SIG-M5 treated with dmso at 0.1 percent for 504 hours (cell line): Measurements from ENCODE around the gene PRKAR1B.

Source experiments
- DNase-seq: peaks from one replicate; lab custom pipeline; 2025; ENCODE audit not compliant: unreplicated experiment; lab: John Stamatoyannopoulos, UW

Gene PRKAR1B

DNA sequence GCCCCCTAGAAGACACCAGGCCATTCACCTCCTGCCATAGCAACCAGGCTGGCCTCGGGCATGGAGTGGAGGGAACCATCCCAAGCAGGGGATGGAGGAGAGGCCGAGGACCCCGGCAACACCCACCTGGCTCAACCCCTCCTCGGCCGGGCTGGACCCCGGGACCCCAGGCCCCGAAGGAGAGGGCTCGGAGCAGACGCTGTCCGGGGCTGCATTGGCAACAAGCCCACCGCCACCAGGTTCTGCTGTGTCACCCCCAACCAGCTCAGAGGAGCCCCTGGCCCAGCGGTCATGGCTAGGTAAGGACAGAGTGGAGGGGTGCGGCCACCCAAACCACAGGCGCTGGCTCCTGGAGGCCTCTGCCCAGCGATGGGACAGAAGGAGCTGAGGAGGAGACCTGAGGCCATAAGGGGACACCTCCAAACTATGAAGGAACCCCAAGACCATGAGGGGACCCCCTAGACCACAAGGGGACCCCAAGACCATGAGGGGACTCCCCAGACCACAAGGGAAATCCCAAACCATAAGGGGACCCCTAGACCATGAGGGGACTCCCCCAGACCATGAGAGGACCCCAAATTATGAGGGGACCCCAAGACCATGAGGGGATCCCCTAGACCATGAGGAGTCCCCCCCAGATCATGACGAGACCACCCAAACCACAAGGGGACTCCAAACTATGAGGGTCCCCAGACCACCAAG is 132.7 kb downstream of the PRKAR1B start:
- no peak for DNase-seq

DNA sequence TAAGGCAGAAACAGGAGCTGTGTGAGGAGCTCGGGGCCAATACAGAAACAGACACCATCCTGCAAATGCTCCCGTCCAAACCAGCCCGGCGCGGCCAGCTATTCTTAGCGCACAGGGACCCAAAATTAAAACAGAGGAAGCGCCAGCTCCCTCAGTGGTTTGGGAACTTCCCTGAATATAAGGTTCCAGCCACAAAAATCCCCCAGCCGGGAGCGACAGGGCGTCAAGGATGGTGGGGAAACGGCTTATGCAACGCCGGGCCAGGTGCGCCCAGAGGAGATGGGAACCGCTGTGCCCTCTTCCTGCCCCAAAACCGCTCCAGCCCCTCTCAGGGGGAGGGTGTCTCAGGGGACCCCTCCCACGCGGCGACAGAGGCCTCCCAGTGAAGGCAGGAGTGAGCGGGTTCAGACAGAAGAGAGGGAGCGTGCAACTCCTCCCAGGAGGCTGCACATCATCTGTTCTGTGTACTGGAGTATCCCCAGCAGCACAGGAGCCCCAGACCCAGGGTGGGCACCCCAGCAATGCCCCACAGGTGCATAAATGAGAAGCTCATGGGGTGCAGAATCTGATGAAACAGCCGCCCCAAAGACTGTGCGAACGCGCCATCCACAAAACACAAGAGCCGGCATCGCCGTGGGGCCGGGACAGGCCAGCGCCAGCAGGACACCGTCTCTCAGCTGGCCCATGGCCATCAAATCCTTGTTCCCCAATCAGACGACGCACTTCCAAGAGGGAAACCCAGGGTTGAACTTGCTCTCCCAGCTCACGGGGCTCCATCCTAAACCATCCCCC is 133.6 kb downstream of the PRKAR1B start:
- peak; percentile 56 for DNase-seq

DNA sequence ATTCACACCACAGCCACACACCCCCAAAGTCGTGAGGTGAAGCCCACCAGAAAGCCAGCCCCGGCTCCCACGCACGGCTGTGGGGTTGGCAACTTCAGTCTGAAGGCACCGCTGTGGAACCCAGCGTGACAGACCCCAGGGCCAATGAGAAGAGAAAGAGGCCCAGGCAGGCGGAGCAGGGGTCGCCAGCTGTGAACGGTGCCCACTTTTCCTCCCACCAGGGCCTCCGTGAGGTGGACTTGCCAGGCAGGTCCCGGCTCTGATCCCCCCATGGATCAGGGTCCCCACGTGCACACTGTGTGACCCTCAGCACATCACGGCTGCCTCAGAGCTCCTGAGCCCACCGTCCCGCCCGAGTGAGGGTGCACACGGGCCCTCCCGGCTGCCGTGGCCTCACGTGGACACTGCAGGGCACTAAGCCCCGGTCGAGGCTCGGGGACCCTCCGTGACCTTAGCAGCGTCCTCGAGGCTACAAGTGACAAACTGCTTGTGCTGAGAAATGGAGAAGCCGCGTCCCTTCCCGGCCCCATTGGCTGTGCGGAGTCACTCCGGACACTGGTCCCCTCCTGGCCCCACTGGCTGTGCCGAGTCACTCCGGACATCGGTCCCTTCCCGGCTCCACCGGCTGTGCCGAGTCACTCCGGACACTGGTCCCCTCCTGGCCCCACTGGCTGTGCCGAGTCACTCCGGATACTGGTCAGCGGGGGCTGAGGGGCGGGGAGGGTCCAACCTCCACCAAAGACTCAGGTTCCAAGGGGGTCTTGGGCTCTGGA is 135.0 kb downstream of the PRKAR1B start:
- no peak for DNase-seq

DNA sequence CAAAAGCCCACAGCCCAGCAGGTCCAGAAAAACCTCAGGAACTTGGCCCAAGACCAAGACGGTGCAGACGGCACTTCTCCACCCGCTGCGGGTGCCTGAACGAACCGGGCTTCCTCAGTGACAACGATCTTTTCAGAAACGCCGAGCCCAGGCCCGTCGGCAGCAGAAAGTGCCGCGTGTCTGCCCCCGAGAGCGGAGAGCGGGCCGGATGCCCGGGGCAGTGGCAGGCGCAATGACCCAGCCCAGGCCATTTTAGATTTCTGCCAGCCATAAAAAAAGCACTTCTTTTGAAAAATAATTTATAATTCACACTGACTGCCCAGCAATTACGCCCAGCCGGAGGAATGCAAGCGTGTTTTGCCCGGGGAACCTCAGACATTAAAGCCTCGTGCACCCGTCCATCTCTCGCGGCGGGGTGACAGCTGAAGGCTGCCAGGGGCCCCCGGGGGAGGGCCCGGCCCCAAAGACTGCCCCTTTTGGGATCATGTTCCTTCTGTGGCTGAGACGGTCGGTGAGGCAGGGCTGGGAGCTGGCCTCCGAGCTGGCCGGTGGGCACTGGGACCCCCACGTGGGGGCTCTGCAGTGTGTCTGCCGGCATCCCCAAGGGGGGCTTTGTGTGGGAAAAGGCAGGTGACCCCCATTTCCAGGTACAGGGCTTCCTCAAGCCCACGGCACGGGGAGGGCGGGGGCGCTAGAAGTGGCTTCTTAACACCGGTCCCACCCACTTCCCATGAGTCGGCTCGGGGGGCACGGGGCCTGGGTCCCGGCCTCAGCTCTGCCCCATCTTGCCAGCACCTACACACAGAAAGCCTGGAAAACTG is 136.1 kb downstream of the PRKAR1B start:
- no peak for DNase-seq

DNA sequence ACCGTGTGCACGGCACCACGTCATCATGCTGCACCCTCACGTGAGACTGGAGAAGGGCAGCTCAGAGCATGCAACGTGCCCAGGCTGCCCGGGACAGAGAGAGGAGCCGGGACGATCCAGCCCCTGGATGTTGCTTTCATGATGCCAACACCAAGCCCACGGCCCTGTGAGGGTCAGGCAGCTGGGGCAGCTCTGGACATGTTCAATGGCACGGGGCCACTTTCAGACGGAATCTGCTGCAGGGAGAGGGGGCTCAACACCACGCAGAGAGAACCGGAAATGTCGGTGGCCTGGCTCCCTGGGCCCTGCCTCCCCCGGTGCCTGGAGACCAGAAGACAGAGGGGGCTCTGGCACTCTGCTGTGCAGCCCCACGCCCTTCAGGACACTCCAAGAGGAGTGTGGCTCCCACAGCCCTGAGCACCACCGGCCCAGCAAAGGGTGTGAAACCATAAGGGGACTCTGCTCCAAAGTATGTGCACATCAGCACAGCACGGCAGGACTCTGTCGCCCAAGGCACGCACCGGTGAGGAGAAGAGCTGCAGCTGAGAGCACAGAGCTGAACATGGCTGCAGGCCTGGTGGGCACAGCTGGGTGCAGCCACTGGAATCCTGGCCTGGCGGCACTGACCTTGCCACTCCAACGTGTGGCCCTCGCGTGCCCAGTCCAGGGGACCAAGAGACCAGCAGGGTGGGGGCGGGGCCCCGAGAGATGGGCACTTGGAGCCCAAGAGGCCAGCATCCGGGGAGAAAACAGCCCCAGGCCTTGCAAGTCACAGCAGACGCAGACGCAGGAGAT is 137.1 kb downstream of the PRKAR1B start:
- DNase-seq = no peak

DNA sequence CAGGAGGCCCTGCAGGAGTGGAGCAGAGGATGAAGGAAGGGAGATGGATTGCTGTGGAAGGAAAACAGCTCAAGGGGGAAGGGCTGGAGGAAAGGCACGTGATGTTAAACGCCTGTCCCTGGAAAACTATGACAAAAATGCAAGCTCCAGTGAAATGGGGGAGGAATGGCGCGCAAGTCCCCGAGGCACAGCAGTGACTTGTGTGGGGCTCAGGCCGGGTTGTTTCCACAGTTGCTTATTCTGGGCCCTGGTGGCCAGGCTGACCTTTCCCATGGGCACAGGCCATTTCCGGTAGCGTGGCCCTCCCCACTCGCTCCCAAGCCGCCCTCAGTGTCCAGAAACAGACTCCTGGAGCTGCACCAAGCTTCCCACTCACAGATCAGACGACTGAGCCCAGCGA is 139.3 kb downstream of the PRKAR1B start:
- no peak for DNase-seq

DNA sequence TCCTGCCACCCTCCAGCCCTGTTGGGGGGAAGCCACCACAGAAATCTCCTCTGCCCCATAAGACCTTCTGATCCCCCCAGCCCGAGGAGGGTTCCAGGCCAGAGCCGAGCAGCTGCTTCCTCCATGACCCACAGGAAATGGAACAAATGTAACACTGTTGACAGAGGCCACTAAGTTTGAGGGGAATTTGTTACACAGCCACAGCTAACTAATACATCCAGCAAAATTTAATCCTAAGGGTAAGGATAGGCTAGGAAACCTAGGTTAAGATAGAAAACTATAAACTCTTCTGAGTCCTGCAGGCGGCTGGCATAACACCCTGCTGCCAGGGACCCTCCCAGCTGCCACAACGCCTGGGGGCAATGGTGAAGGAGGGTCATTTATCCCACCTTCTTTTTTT is 140.6 kb downstream of the PRKAR1B start:
- no peak for DNase-seq

DNA sequence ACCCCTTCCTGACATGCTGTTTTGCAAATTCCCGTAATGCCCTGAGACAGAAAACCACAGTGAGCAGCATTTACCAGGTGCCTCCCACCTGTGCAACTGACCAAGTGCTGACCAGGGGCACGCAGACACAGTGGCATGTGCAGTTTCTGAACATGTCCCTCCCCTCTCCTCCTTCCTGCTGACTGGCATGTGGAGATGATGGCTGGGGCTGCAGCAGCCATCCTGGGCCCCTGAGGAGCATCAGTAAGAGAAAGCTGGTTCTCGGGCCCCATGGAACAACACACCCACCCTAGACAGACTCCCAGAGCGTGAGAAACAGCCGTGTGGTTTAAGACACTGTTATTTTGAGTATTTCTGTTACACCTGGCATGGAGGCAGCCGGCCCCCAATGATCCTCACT is 141.2 kb downstream of the PRKAR1B start:
- DNase-seq = no peak

DNA sequence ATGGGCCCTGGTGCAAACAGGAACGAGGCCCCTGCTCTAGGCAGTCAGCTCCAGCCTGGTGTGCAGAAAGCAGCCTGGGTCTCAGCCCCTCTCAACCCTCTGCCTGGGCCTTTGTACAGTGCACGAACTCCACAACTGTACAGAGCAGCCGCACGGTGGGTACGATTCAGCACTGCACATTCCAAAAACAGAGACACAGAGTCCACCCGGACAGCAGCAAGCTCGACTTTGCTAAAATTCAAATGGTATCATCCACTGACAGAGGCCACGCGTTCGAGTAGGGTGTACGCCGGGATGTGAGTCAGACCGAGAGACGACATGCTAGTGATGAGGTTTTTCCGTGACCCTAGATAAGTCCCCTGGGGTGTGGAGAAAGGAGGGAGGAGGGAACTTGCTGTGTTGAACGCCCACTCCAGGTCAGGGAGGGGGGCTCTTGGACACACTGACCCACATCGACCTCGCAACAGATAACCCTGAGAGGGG is 141.8 kb downstream of the PRKAR1B start:
- DNase-seq = no peak

DNA sequence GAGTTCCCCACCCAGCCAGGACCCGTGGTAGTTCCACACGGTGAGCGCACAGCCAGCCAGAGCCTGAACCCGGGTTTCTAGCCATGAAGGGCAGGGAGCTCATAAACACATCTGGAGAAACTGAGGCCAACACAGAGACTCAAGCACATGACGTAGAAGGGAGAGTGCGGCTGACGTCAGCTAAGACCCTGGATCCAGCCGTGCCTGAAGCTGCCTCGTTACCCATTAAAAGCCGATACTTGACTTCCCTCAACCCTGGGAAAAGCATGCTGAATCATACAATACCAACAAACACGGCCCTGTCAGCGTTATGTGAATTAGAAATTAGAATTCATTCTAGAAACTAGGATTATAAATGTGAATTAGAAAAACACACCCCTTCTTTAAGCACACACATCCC is 142.3 kb downstream of the PRKAR1B start:
- no peak for DNase-seq

DNA sequence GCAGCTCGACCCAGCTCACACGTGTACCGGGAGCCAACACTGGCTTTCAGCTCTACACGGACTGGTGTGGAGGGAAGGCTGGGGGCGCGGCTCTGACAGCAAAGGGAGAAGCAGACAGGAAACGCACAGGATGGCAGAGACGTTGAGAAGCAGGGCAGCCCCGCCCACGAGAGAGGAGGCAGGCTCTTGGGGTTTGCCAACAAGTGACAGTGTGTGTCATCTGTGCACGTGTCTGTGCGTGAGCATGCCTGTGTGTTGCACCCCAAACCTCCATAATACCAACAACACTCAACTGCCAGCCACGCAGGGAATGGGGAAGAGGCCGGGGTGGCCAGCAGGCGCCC is 143.0 kb downstream of the PRKAR1B start:
- DNase-seq = peak; percentile 11

DNA sequence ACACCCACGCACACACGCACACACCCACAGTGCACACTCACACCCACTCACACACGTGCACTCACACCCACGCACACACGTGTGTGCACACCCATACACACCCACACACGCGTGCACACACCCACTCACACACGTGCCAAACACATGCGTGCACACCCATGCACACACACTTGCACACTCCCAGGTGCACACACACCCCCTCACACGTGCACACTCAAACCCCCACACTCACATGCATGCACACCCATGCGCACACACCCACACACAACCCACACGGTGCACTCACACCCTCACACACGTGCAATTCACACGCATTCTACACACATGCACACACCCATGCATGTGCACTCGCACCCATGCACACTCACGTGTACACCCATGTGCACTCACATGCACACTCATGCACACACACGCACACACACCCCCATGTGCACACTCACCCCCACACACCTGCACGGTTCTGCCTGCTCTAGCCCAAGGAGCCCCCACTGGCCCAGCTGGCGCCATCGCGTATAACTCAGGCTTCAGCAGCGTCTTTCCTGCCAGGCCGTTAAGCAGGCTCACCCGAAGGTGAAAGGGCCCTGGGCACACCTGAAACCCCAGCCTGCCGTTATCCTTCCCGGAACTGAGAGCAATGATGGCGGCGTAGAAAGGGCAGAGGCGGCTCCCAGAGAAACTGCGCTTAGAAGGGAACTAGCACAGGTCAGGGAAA is 143.5 kb downstream of the PRKAR1B start:
- no peak for DNase-seq

DNA sequence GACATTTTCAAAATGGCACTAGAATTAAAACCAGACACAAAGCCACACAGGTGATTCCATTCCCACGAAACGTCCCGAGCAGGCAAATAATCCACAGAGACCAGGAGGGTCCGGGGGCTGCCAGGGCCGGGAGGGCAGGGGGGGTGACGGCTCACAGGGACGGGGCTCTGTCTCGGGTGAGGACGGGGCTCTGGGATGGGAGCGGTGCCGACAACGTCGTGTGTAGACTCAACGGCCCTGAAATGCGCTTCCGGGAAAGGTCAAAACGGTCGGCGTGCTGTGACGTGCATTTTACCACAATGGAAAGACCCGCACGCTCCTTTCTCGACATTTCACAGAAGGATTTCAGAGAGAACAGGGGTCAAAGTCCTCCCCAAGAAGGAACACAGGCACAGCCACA is 144.2 kb downstream of the PRKAR1B start:
- DNase-seq = no peak

DNA sequence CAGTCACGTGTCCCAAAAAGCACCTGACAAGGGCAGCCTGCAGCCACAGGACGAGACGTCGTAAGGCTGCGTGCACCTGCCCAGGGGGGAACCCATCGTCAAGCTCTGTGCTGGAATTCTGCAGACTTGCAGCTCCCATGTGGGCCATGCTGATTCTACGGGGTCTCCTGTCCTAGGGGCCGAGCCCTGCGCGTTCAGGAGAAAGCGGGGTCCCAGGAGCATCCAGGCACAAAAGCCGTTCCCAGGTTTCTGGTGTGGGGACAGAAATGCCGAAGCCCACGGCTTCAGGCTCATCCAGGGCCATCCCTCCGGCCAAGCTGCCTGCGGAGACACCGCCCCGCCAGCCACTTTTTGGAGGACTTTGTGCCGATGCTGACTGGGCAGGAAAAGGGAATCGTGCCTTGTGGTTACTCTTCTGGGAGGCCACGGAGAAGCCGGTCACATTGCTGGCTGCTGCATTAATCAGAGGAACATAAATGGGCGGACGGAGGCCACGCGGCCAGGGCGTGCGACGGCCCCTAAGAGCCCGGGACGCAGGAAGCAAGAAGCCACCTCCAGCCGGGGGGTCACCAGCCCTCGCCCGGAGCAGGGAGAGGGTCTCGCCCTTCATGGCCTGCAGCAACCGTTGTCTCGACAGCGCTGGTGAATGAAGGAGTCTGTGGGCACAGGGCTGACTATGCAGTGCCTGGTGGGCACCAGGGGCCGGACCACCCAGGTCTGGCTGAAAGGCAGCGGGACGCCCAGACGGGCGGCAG is 144.8 kb downstream of the PRKAR1B start:
- DNase-seq = no peak

DNA sequence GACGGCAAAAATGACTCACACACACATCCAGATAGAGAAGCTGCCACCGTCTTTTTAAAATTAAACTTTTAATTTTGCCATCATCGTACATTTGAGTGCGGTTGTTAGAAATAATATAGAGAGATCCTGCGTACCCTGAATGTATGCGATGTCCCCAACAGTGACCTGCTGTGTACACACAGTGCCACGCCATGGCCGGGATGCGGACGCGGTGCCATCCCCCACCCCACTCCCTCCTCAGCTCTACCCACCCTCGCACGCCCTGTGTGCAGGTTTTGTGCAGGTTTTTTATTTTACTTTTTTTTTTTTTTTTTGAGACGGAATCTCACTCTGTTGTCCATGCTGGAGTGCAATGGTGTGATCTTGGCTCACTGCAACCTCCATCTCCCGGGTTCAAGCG is 148.7 kb downstream of the PRKAR1B start:
- no peak for DNase-seq

DNA sequence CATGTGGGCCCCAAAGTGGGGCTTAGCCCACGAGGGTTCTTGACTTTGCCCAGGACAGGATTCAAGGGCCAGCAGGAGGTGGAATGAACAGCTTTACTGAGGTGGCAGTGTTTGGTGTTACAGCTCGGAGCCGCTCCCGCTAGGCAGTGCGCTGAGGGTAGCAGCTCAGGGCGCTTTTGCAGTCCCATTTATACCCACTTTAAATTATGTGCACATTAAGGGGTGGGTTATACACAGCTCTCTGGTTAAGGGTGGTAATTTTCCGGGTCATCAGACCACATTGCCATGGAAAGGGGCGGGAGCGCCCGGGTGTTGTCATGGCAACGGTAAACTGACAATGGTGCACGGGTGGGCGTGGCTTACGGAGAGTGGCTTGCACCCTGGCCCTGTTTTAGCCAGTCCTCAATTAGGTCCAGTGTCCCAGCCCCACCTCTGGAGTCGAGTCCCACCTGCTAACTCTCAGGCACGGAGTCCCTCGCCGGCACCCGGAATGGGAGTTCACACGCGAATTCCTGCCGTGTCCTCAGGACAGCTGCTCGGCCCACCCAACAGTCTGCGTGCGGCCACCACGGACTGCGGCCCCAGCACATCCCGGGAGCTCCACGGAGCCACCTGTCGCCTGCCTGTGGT is 149.2 kb downstream of the PRKAR1B start:
- DNase-seq = no peak

DNA sequence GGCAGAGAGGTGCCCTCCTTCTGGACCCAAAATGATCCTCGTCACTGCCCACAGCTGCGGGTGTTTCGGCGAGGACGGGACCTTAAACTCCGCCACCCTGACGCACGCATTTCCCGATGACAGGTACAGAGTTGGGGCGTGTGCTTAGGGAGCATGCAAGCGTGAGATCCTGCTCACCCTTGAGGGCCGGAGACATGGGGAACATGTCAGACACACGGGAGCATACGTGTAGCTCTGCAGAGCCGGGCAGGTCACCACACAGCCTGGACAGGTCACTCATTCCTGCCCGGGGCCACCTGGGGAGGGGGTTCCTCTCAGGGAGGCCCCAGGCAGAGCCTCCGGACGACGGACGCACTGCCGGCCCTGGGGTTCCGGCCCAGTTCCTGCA is 149.8 kb downstream of the PRKAR1B start:
- DNase-seq = no peak

DNA sequence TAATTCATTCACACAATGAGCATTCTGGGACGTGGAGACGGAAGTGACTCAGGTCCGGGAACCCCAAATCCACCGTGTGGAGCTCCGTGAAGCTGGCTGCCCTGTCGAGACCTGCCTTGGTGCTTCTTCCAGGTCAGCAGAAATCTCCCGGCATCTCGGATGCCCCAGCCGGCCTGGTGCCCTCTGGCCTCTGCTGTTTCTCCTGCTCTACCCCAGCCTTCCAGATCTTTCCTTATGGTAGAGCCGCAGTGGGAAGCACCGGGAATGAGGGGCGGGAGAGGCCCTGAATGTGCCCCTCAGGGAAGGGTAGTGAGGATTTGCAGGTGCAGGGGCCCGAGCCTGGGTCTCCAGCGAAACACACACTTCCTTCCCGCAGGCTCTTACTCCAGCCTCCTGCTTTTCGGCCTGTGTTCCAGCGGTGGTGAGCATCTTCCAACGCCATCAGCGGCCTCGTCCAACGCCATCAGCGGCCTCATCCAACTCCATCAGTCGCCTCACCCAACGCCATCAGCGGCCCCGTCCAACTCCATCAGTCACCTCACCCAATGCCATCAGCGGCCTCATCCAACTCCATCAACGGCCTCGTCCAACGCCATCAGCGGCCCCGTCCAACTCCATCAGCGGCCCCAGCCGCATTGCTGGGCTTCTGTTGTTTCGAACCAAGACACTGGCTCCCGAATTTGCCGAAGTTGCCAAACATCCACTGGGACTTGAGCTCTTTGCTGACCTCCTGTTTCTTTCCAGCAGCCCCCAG is 150.4 kb downstream of the PRKAR1B start:
- DNase-seq = no peak
